Panc1 (cell line): Measurements from ENCODE around the gene SRSF9.

Experiments
- CTCF ChIP-seq: fragments of 450-650 bp; IDR thresholded peaks from 2 replicates; pipeline ENCODE4 v1.5.1; 2017; ENCODE audit warnings: mild to moderate bottlenecking
- TCF7L2 ChIP-seq: IDR thresholded peaks from 2 replicates; pipeline ENCODE4 v1.6.1; 2011; ENCODE audit warnings: mild to moderate bottlenecking, low read depth, low read length, inconsistent platforms

- no peak for TF ChIP-seq CTCF
- no peak for TF ChIP-seq TCF7L2
These were observed 40.2 kb downstream of the SRSF9 start for GRCh38 chr12:120429368-120429767.
